ENCODE results near the gene SYT1. TPM values are rescaled to one million over a fixed set of nuclear protein-coding genes. Genes with fewer than 3 reads are reported as not detected.

Gene SYT1
- total RNA-seq, 1 donor from 2014 or later: 35.5 TPM

DNA sequence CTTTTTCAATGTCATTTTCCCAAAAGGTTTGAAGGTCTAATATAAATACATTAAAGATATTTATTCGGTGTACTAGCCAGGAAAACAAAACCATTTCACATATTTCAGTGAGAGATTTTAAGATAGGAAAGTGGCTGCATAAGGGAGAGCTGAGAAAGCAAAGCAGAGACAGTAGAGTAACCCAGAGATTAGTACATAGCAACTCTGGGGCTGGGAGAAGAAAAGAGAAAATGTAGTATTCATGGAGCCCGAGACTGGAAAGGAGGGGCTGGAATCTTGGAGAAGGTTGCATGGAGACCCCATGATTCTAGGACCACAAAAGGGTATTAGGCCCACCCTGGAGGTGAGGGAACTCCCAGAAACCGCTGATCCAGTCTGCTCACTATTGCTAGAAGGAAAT, 589.2 kb downstream of the SYT1 start:
- H3K9me3 Mint-ChIP-seq: no peaks in the 10 kb centered on the region
- no peak for DNase-seq (ENCODE audit: extremely low spot score, unreplicated experiment)
- no peaks in the 10 kb centered on the region for H3K36me3 Mint-ChIP-seq
- TF ChIP-seq, protein P1, sequence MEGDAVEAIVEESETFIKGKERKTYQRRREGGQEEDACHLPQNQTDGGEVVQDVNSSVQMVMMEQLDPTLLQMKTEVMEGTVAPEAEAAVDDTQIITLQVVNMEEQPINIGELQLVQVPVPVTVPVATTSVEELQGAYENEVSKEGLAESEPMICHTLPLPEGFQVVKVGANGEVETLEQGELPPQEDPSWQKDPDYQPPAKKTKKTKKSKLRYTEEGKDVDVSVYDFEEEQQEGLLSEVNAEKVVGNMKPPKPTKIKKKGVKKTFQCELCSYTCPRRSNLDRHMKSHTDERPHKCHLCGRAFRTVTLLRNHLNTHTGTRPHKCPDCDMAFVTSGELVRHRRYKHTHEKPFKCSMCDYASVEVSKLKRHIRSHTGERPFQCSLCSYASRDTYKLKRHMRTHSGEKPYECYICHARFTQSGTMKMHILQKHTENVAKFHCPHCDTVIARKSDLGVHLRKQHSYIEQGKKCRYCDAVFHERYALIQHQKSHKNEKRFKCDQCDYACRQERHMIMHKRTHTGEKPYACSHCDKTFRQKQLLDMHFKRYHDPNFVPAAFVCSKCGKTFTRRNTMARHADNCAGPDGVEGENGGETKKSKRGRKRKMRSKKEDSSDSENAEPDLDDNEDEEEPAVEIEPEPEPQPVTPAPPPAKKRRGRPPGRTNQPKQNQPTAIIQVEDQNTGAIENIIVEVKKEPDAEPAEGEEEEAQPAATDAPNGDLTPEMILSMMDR (conservative IDR thresholded peaks at IDR 0.05): no peak
- H3K4me1 Mint-ChIP-seq (ENCODE audit: unreplicated experiment): peaks cover 9% of the 10 kb centered on the region
- peak overlapping the region; percentile 30 for H3K27ac Mint-ChIP-seq
- H3K4me3 Mint-ChIP-seq: no peak overlapping the region
- no peaks in the 10 kb centered on the region for H3K27me3 Mint-ChIP-seq

DNA sequence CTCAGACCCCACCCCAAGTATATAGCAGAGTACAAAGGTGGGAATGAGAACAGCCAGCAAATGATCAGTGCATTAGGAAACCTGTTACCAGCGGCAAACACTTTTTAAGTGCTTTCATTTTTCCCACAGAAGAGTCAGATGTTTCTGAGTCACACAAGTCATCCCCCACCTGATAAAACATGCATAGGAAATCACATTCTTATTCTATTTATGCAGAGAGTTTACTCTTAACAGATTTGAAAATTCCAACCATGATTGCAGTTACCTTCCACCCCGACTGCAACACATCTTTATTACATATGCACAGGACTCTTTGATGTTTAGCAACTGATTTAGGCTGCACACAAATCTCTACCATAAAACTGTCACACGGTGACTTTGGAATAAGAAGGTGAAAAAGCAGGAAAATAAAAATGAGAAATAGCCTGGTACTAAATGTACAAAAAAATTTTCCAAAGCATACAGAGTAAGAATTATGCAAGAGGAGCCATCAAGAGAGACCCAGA, 589.8 kb downstream of the SYT1 start:
- no peak overlapping the region for H3K27ac Mint-ChIP-seq
- no peak for DNase-seq (ENCODE audit: extremely low spot score, unreplicated experiment)
- H3K27me3 Mint-ChIP-seq: no peaks in the 10 kb centered on the region
- H3K36me3 Mint-ChIP-seq: no peaks in the 10 kb centered on the region
- H3K4me3 Mint-ChIP-seq: no peak overlapping the region
- TF ChIP-seq, protein P1 (conservative IDR thresholded peaks at IDR 0.05): no peak
- no peaks in the 10 kb centered on the region for H3K9me3 Mint-ChIP-seq
- peaks cover 9% of the 10 kb centered on the region for H3K4me1 Mint-ChIP-seq (ENCODE audit: unreplicated experiment)

DNA sequence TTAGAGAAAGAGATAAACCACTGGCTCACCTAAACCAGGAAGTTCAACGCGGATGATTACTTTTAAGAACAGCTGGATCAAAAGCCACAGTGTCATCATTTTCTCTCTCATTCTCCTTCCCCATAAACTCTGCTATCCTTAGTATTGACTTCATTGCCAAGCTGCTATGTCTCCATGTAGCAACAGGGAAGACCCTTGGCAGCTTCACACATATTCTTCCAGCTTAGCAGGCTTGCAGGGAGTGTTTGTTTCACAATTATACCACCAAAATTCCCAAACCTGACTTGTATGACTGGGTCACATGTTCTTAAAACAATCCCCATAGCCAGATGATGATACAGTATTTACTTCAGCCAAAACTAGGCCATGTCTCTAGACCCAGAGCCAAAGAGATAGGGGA, 590.7 kb downstream of the SYT1 start:
- H3K27ac Mint-ChIP-seq: no peak overlapping the region
- TF ChIP-seq, protein P1 (conservative IDR thresholded peaks at IDR 0.05): no peak
- peaks cover 9% of the 10 kb centered on the region for H3K4me1 Mint-ChIP-seq (ENCODE audit: unreplicated experiment)
- no peak overlapping the region for H3K4me3 Mint-ChIP-seq
- no peak for DNase-seq (ENCODE audit: extremely low spot score, unreplicated experiment)
- H3K9me3 Mint-ChIP-seq: no peaks in the 10 kb centered on the region
- H3K36me3 Mint-ChIP-seq: no peaks in the 10 kb centered on the region
- no peaks in the 10 kb centered on the region for H3K27me3 Mint-ChIP-seq

DNA sequence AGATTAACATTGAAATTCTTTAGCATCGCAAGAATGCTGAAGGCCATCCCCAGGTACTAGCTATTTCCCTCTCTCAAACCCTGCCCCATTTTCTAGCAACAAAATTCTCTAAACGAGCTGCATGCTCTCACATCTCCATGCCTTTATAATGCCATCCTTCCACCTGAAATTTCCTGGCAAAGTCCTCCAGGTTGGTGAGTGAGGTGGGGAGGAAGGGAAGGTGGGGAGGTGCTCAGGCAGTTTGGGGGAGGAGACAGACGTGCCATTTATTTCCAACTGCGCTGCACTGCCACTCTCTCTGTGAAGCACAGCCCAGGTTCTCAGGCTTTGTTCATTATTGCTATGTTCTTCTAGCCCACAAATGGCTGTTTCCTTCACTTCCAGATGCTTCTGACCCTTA, 617.7 kb downstream of the SYT1 start:
- Mint-ChIP-seq H3K9me3 (peaks cover 7% of the 10 kb centered on the region), H3K27ac (peak overlapping the region; percentile 20), H3K27me3 (no peaks in the 10 kb centered on the region), H3K4me3 (no peak overlapping the region), H3K4me1 (ENCODE audit: unreplicated experiment) (no peaks in the 10 kb centered on the region), H3K36me3 (peaks cover 7% of the 10 kb centered on the region)
- no peak for DNase-seq (ENCODE audit: extremely low spot score, unreplicated experiment)
- TF ChIP-seq, protein P1 (conservative IDR thresholded peaks at IDR 0.05): no peak

DNA sequence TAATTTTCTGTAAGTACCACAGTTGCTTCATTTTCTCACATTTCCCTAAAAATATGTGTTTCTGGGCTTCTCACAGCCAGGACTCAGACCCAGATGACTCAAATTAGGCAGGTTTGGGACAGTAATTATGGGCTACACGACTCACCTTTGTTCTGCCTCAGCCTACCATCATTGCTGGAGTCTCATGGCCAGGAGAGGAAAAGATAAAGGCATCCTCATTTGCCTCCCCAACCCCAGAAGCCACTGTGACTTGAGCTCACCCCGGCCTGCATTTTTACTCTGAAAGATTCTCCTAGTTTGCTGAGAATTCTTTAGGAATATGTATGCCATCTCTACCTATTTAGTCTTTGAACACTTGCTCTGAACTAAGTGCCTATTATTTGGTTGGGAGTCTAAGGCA, 618.3 kb downstream of the SYT1 start:
- TF ChIP-seq, protein P1 (conservative IDR thresholded peaks at IDR 0.05): no peak
- Mint-ChIP-seq H3K9me3 (peaks cover 7% of the 10 kb centered on the region), H3K4me3 (no peak overlapping the region), H3K27me3 (no peaks in the 10 kb centered on the region), H3K36me3 (peaks cover 7% of the 10 kb centered on the region), H3K27ac (no peak overlapping the region), H3K4me1 (ENCODE audit: unreplicated experiment) (no peaks in the 10 kb centered on the region)
- DNase-seq (ENCODE audit: extremely low spot score, unreplicated experiment): no peak

DNA sequence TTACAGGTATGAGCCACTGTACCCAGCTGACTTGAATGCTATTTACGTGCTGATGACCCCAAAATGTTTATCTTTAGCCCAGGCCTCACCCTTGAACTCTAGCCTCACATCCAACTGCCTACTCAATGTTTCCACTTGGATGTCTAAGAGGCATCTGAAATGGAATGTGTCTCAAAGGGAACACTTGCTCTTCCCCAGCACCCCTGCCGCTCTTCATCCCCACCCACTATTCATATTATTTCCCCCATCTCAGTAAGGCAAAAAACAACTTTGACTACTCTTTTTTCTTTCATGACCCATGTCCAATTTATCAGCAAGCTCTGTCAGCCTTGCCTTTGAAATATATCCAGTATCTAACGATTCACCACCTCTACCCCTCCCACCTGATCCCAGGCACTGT, 621.6 kb downstream of the SYT1 start:
- Mint-ChIP-seq H3K4me3 (no peak overlapping the region), H3K36me3 (peaks cover 7% of the 10 kb centered on the region), H3K27ac (no peak overlapping the region), H3K9me3 (peaks cover 7% of the 10 kb centered on the region), H3K27me3 (no peaks in the 10 kb centered on the region), H3K4me1 (ENCODE audit: unreplicated experiment) (no peaks in the 10 kb centered on the region)
- TF ChIP-seq, protein P1 (conservative IDR thresholded peaks at IDR 0.05): no peak
- no peak for DNase-seq (ENCODE audit: extremely low spot score, unreplicated experiment)

Data from type B pancreatic cell (in vitro differentiated cells).